ENCODE measurements around the gene PLXNA1.

PLXNA1 gene

DNA sequence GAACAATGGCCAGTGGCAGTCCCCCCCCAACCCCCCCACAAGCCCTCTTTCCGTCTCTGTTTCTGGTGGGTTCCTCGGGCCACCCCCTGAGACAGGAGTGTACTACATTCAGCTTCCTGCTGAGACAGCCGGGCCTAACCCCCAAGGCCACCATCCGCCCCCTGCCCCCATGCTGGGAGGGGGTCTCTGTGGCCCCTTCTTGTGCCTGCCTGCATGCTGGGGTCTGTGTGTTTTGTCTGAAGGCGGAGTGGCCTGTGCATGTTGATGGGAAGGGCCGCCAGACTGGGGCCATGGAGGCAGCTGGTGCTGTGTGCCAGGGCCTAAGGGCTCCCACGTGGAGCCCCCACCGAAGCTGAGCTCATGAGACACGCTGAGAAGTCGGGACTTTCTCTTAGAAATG, 26.6 kb downstream of the PLXNA1 start:
- Histone ChIP-seq H3K9me3 (ENCODE audit: insufficient read depth, low read depth, low read length) (no peaks in the 10 kb centered on the region), H3K4me3 (ENCODE audit: low read length, poor library complexity, severe bottlenecking) (no peak overlapping the region), H3K36me3 (ENCODE audit: insufficient read depth, low read length) (peaks cover 5% of the 10 kb centered on the region; the same call in 1 of the 2 replicates), H3K9ac (ENCODE audit: low read depth, low read length, poor library complexity, severe bottlenecking) (no peak overlapping the region), H3K4me2 (ENCODE audit: low read depth, low read length, poor library complexity, severe bottlenecking) (no peak overlapping the region), H4K20me1 (ENCODE audit: insufficient read depth, low read length, poor library complexity, severe bottlenecking) (no peaks in the 10 kb centered on the region), H3F3A (ENCODE audit: low read depth) (no peaks in the 10 kb centered on the region), H3K79me2 (ENCODE audit: insufficient read depth, low read length) (no peaks in the 10 kb centered on the region), H3K27me3 (ENCODE audit: insufficient read depth, low read length, poor library complexity, severe bottlenecking) (no peaks in the 10 kb centered on the region), H3K9me2 (replicated peaks; ENCODE audit: low read depth, low read length) (no peaks in the 10 kb centered on the region), H3K4me1 (ENCODE audit: insufficient read depth, low read length, poor library complexity, severe bottlenecking) (no peaks in the 10 kb centered on the region), H2AFZ (ENCODE audit: low read length) (no peak overlapping the region)
- TF ChIP-seq EZH2phosphoT487 (IDR thresholded peaks at IDR 0.05; ENCODE audit: borderline replicate concordance): no peak
- TF ChIP-seq, protein P1, sequence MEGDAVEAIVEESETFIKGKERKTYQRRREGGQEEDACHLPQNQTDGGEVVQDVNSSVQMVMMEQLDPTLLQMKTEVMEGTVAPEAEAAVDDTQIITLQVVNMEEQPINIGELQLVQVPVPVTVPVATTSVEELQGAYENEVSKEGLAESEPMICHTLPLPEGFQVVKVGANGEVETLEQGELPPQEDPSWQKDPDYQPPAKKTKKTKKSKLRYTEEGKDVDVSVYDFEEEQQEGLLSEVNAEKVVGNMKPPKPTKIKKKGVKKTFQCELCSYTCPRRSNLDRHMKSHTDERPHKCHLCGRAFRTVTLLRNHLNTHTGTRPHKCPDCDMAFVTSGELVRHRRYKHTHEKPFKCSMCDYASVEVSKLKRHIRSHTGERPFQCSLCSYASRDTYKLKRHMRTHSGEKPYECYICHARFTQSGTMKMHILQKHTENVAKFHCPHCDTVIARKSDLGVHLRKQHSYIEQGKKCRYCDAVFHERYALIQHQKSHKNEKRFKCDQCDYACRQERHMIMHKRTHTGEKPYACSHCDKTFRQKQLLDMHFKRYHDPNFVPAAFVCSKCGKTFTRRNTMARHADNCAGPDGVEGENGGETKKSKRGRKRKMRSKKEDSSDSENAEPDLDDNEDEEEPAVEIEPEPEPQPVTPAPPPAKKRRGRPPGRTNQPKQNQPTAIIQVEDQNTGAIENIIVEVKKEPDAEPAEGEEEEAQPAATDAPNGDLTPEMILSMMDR (conservative IDR thresholded peaks at IDR 0.05; ENCODE audit: low read length): no peak

DNA sequence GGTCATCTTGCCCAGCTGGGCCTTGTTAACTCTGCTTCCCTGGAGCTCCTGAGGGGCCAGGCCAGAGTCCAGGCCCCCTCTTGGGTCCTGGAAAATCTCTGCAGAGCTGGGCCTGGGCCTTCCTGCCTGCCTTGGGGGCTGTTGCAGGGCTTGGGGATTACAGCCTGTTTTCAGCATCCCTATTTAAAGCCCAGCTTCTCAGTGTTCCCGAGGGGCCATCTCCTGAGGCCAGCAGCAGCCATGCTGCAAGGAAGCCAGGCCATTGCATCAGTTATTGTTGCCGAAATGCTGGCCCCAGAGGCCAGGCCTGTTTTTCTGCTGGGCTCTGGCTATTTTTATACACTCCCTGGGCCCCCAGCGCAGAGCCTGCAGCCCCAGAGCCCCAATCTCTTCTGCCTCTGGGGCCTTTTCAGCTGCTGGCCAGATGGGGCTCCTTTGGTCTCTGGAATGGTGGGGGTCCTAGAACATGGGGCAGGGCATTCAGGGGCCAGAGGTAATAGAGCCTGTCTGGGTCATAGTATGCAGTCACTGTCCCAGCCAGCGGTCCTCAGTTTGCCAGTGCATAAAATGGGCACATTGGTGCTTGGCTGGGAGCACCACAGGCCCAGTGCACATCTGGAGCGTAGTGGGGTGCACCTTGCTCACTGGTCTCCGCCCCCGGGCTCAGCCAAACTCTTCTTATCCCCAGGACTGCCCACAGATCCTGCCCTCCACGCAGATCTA, 28.5 kb downstream of the PLXNA1 start:
- no peaks in the 10 kb centered on the region for H3F3A ChIP-seq (ENCODE audit: low read depth)
- H3K79me2 ChIP-seq (ENCODE audit: insufficient read depth, low read length): no peaks in the 10 kb centered on the region
- no peak overlapping the region for H3K9ac ChIP-seq (ENCODE audit: low read depth, low read length, poor library complexity, severe bottlenecking)
- peaks cover 7% of the 10 kb centered on the region; the same call in 1 of the 2 replicates for H3K36me3 ChIP-seq (ENCODE audit: insufficient read depth, low read length)
- no peak overlapping the region for H2AFZ ChIP-seq (ENCODE audit: low read length)
- no peaks in the 10 kb centered on the region for H3K9me3 ChIP-seq (ENCODE audit: insufficient read depth, low read depth, low read length)
- H3K4me2 ChIP-seq (ENCODE audit: low read depth, low read length, poor library complexity, severe bottlenecking): no peak overlapping the region
- no peak for TF ChIP-seq EZH2phosphoT487 (IDR thresholded peaks at IDR 0.05; ENCODE audit: borderline replicate concordance)
- TF ChIP-seq, protein P1 (conservative IDR thresholded peaks at IDR 0.05; ENCODE audit: low read length): no peak
- H4K20me1 ChIP-seq (ENCODE audit: insufficient read depth, low read length, poor library complexity, severe bottlenecking): no peaks in the 10 kb centered on the region
- H3K9me2 ChIP-seq (replicated peaks; ENCODE audit: low read depth, low read length): no peaks in the 10 kb centered on the region
- no peaks in the 10 kb centered on the region for H3K27me3 ChIP-seq (ENCODE audit: insufficient read depth, low read length, poor library complexity, severe bottlenecking)
- no peaks in the 10 kb centered on the region for H3K4me1 ChIP-seq (ENCODE audit: insufficient read depth, low read length, poor library complexity, severe bottlenecking)
- H3K4me3 ChIP-seq (ENCODE audit: low read length, poor library complexity, severe bottlenecking): no peak overlapping the region

DNA sequence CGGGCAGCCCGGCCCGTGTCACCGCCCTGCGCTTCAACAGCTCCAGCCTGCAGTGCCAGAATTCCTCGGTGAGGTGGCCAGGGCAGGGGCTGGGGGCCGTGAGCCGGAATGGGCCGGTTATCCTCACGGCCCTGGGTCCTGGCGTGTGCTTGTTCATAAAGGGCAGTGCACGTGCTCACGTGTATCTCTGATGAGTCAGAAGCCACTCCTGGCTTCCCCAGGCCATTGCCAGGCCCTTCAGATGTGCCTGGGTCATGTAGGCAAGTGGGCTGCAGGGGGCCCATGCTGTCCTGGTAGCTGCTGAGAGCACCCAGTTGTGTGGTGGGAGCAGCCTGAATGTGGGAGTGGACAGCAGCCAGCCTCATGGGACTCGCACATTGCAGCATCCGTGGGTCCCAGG, 29.2 kb downstream of the PLXNA1 start:
- Histone ChIP-seq H4K20me1 (ENCODE audit: insufficient read depth, low read length, poor library complexity, severe bottlenecking) (no peaks in the 10 kb centered on the region), H3K4me3 (ENCODE audit: low read length, poor library complexity, severe bottlenecking) (no peak overlapping the region), H3K4me1 (ENCODE audit: insufficient read depth, low read length, poor library complexity, severe bottlenecking) (no peaks in the 10 kb centered on the region), H3K79me2 (ENCODE audit: insufficient read depth, low read length) (no peaks in the 10 kb centered on the region), H3K9me3 (ENCODE audit: insufficient read depth, low read depth, low read length) (no peaks in the 10 kb centered on the region), H3K4me2 (ENCODE audit: low read depth, low read length, poor library complexity, severe bottlenecking) (no peak overlapping the region), H3K27me3 (ENCODE audit: insufficient read depth, low read length, poor library complexity, severe bottlenecking) (no peaks in the 10 kb centered on the region), H3F3A (ENCODE audit: low read depth) (no peaks in the 10 kb centered on the region), H3K9me2 (replicated peaks; ENCODE audit: low read depth, low read length) (no peaks in the 10 kb centered on the region), H3K9ac (ENCODE audit: low read depth, low read length, poor library complexity, severe bottlenecking) (no peak overlapping the region), H2AFZ (ENCODE audit: low read length) (no peak overlapping the region), H3K36me3 (ENCODE audit: insufficient read depth, low read length) (peaks cover 11% of the 10 kb centered on the region; the same call in 1 of the 2 replicates)
- TF ChIP-seq, protein P1 (conservative IDR thresholded peaks at IDR 0.05; ENCODE audit: low read length): no peak
- TF ChIP-seq EZH2phosphoT487 (IDR thresholded peaks at IDR 0.05; ENCODE audit: borderline replicate concordance): no peak

Measured in Loucy (cell line).